Neural progenitor cell (in vitro differentiated cells): Measurements from ENCODE around the gene UBXN1. TPM values are rescaled to one million over a fixed set of nuclear protein-coding genes. Genes with fewer than 3 reads are reported as not detected.

Experiments
- DNase-seq: peaks from one replicate; pipeline ENCODE4 v3.0.0-alpha.2; 2016; ENCODE audit warnings: low spot score
- H2AFZ ChIP-seq: fragments of 200-600 bp; sonication (generic); replicated peaks from 2 replicates; pipeline ENCODE4 v1.6.1; 2016; ENCODE audit warnings: antibody characterized with exemption
- H3F3A ChIP-seq: fragments of 200-600 bp; sonication (generic); 2 replicates; pipeline ENCODE4 v1.6.1; 2016; ENCODE audit warnings: antibody characterized with exemption, low read depth
- H3K27ac ChIP-seq: fragments of 200-600 bp; sonication (generic); 2 replicates; pipeline ENCODE4 v1.5.1; 2016; ENCODE audit warnings: mild to moderate bottlenecking
- H3K27me3 ChIP-seq: fragments of 200-600 bp; sonication (generic); 2 replicates; pipeline ENCODE4 v1.6.1; 2016; ENCODE audit warnings: mild to moderate bottlenecking, moderate library complexity
- H3K36me3 ChIP-seq: fragments of 200-600 bp; sonication (generic); 2 replicates; pipeline ENCODE4 v1.5.1; 2016
- H3K4me1 ChIP-seq: fragments of 200-600 bp; sonication (generic); 2 replicates; pipeline ENCODE4 v1.6.1; 2016; ENCODE audit warnings: mixed run types
- H3K4me2 ChIP-seq: fragments of 200-600 bp; sonication (generic); 2 replicates; pipeline ENCODE4 v1.6.1; 2016
- H3K4me3 ChIP-seq: fragments of 200-600 bp; sonication (generic); 2 replicates; pipeline ENCODE4 v1.5.1; 2016
- H3K79me2 ChIP-seq: fragments of 200-600 bp; sonication (generic); 2 replicates; pipeline ENCODE4 v1.6.1; 2016; ENCODE audit warnings: low read depth
- H3K9ac ChIP-seq: fragments of 200-600 bp; sonication (generic); 2 replicates; pipeline ENCODE4 v1.6.1; 2016
- H3K9me3 ChIP-seq: fragments of 200-600 bp; sonication (generic); 2 replicates; pipeline ENCODE4 v1.5.1; 2016; ENCODE audit warnings: low read depth
- H4K20me1 ChIP-seq: fragments of 200-600 bp; sonication (generic); 2 replicates; pipeline ENCODE4 v1.6.1; 2016; ENCODE audit warnings: low read depth
- H3K27ac Mint-ChIP-seq: 3 replicates; pipeline ENCODE4 v1.8.0; 2021; ENCODE audit warnings: mixed read lengths
- H3K27me3 Mint-ChIP-seq: 2 replicates; pipeline ENCODE4 v1.8.0; 2022; ENCODE audit warnings: low read depth, mild to moderate bottlenecking, inconsistent platforms, moderate library complexity, mixed read lengths; ENCODE audit not compliant: insufficient read depth
- H3K36me3 Mint-ChIP-seq: 3 replicates; pipeline ENCODE4 v1.8.0; 2021; ENCODE audit warnings: mixed read lengths
- H3K4me1 Mint-ChIP-seq: 3 replicates; pipeline ENCODE4 v1.8.0; 2021; ENCODE audit warnings: mixed read lengths
- H3K4me3 Mint-ChIP-seq: 3 replicates; pipeline ENCODE4 v1.8.0; 2021; ENCODE audit warnings: mild to moderate bottlenecking, moderate library complexity, mixed read lengths
- H3K9me3 Mint-ChIP-seq: 3 replicates; pipeline ENCODE4 v1.8.0; 2020; ENCODE audit warnings: mixed read lengths
- EZH2 ChIP-seq: fragments of 200-600 bp; sonication (generic); IDR thresholded peaks from 2 replicates; pipeline ENCODE4 v1.6.1; 2017; ENCODE audit warnings: antibody characterized with exemption, mild to moderate bottlenecking, moderate library complexity
- EZH2phosphoT487 ChIP-seq: fragments of 200-600 bp; sonication (generic); IDR thresholded peaks from 2 replicates; pipeline ENCODE4 v1.6.1; 2017; ENCODE audit warnings: antibody characterized with exemption
- total RNA-seq: library from RNA; depleted of rRNA; stranded (reverse); fragments of >200 nt; gene quantifications from 2 replicates; pipeline ENCODE4 v1.2.3, GENCODE V29; 2015; ENCODE audit warnings: low replicate concordance
- TF ChIP-seq, protein P1 (sequence below): fragments of 200-600 bp; sonication (generic); IDR thresholded peaks from 2 replicates; pipeline ENCODE4 v1.5.1; 2017; ENCODE audit warnings: antibody characterized with exemption, mild to moderate bottlenecking

The UBXN1 gene
- total RNA-seq, 1 donor from 2014 or later, result 60.7 TPM

- H3K36me3 Mint-ChIP-seq, result peaks cover 9% of the 10 kb centered on the region
- H3K27ac Mint-ChIP-seq, result no peak overlapping the region
- peaks cover 8% of the 10 kb centered on the region for H3K27me3 Mint-ChIP-seq
- TF ChIP-seq EZH2phosphoT487, result no peak
- TF ChIP-seq, protein P1, sequence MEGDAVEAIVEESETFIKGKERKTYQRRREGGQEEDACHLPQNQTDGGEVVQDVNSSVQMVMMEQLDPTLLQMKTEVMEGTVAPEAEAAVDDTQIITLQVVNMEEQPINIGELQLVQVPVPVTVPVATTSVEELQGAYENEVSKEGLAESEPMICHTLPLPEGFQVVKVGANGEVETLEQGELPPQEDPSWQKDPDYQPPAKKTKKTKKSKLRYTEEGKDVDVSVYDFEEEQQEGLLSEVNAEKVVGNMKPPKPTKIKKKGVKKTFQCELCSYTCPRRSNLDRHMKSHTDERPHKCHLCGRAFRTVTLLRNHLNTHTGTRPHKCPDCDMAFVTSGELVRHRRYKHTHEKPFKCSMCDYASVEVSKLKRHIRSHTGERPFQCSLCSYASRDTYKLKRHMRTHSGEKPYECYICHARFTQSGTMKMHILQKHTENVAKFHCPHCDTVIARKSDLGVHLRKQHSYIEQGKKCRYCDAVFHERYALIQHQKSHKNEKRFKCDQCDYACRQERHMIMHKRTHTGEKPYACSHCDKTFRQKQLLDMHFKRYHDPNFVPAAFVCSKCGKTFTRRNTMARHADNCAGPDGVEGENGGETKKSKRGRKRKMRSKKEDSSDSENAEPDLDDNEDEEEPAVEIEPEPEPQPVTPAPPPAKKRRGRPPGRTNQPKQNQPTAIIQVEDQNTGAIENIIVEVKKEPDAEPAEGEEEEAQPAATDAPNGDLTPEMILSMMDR, result no peak
- TF ChIP-seq EZH2, result no peak
- H3K79me2 ChIP-seq, result peaks cover 53% of the 10 kb centered on the region
- no peaks in the 10 kb centered on the region for H3K9me3 Mint-ChIP-seq
- peaks cover 24% of the 10 kb centered on the region for H3F3A ChIP-seq
- H3K36me3 ChIP-seq, result no peaks in the 10 kb centered on the region
- H3K27ac ChIP-seq, result no peak overlapping the region
- no peak overlapping the region for H3K4me3 ChIP-seq
- H3K4me1 ChIP-seq, result peaks cover 6% of the 10 kb centered on the region
- H3K9me3 ChIP-seq, result no peaks in the 10 kb centered on the region
- no peak for DNase-seq
- peaks cover 28% of the 10 kb centered on the region for H3K4me1 Mint-ChIP-seq
- H3K9ac ChIP-seq, result no peak overlapping the region
- no peak overlapping the region for H3K4me2 ChIP-seq
- no peak overlapping the region for H2AFZ ChIP-seq
- H3K27me3 ChIP-seq, result no peaks in the 10 kb centered on the region
- peaks cover 17% of the 10 kb centered on the region for H4K20me1 ChIP-seq
- no peak overlapping the region for H3K4me3 Mint-ChIP-seq
Observed at GRCh38 chr11:62648967-62649364, 29.9 kb downstream of the UBXN1 start.

DNA sequence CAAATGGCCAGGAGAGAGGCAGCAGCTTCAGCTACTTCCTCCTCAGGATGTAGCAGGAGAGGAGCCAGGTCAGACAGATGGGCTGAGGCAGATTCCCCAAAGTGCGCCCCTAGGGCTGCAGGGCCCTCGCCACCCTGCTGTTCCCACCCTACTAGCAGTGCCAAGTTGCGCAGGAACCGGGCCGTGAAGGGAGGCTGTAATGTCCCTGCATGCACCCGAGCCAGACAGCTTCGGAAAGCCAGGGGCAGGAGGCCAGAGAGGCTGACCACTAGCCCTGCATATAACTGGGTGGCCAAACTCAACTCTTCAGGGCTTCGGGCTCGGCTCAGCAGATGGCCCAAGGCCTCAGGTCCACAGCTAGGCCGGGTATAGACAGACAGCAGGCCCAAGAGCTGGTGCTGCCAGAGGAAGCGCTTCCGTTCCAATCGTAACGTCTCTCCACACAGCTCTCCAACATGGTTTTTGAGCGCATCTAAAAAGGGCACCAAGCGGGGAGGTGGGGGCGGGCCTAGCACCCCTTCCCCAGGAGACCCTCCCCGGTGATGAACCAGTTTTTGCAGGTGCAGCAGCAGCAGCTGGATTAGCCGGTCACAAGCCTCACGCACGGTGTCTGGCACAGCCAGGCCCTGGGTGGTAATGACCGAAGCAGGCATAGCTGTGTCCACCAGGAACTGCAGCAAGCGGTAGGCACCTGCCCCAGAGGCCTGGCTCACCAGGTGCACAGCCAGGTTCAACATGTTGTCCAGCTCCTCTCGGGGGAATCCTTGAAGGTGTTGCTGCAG lies 30.5 kb downstream of the UBXN1 start:
- Mint-ChIP-seq H3K36me3 (peaks cover 9% of the 10 kb centered on the region), H3K4me1 (peaks cover 25% of the 10 kb centered on the region), H3K27ac (no peak overlapping the region), H3K4me3 (no peak overlapping the region), H3K9me3 (no peaks in the 10 kb centered on the region), H3K27me3 (peaks cover 8% of the 10 kb centered on the region)
- Histone ChIP-seq H3K9me3 (no peaks in the 10 kb centered on the region), H3F3A (peaks cover 24% of the 10 kb centered on the region), H4K20me1 (peaks cover 17% of the 10 kb centered on the region), H3K79me2 (peaks cover 59% of the 10 kb centered on the region), H3K36me3 (no peaks in the 10 kb centered on the region), H3K4me2 (no peak overlapping the region), H3K27ac (no peak overlapping the region), H2AFZ (no peak overlapping the region), H3K27me3 (no peaks in the 10 kb centered on the region), H3K4me1 (peaks cover 6% of the 10 kb centered on the region), H3K4me3 (no peak overlapping the region), H3K9ac (no peak overlapping the region)
- no peak for DNase-seq
- TF ChIP-seq EZH2 (no peak), EZH2phosphoT487 (no peak)
- TF ChIP-seq, protein P1, result no peak

DNA sequence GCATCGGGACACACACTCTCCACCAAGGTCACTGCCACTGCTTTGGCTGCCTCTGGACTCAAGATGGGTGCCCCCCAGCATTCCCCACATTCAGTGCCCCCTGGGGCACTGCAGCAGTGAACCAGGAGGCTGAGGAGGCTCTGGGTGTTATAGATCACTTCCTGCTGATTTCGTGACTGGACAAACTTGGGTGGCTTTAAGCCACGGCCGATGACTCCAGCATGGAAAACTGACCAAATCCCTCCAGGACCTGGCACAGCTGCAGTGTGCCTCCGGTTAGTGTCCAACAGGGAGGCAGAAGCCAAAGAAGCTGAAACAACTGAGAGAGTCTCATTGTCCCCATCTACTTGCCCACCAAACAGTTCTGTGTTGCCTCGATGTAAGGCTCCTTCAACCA lies 31.3 kb downstream of the UBXN1 start:
- peaks cover 18% of the 10 kb centered on the region for H3F3A ChIP-seq
- Mint-ChIP-seq H3K4me3 (no peak overlapping the region), H3K9me3 (no peaks in the 10 kb centered on the region), H3K36me3 (peaks cover 9% of the 10 kb centered on the region), H3K27me3 (peaks cover 8% of the 10 kb centered on the region), H3K27ac (no peak overlapping the region), H3K4me1 (peaks cover 22% of the 10 kb centered on the region)
- no peaks in the 10 kb centered on the region for H3K9me3 ChIP-seq
- peaks cover 6% of the 10 kb centered on the region for H3K4me1 ChIP-seq
- peaks cover 62% of the 10 kb centered on the region for H3K79me2 ChIP-seq
- TF ChIP-seq EZH2, result no peak
- TF ChIP-seq, protein P1, result no peak
- no peak for TF ChIP-seq EZH2phosphoT487
- no peak for DNase-seq
- no peak overlapping the region for H2AFZ ChIP-seq
- H3K36me3 ChIP-seq, result no peaks in the 10 kb centered on the region
- no peak overlapping the region for H3K4me3 ChIP-seq
- H3K4me2 ChIP-seq, result no peak overlapping the region
- H3K27me3 ChIP-seq, result no peaks in the 10 kb centered on the region
- H4K20me1 ChIP-seq, result peaks cover 17% of the 10 kb centered on the region
- no peak overlapping the region for H3K9ac ChIP-seq
- H3K27ac ChIP-seq, result no peak overlapping the region
